OCI-LY3 (cell line): ENCODE data around the gene KCNC4.

Experiments
- EZH2phosphoT487 ChIP-seq: fragments of 200-600 bp; shearing (Covaris generic); IDR thresholded peaks from 2 replicates; pipeline ENCODE4 v1.6.1; 2018; ENCODE audit warnings: antibody characterized with exemption, mixed run types, low read depth
- TF ChIP-seq, protein P1 (sequence below): fragments of 200-600, 300-600 bp; sonication (generic); IDR thresholded peaks from 2 replicates; pipeline ENCODE4 v1.5.1; 2014; ENCODE audit warnings: antibody characterized with exemption, low read length, low read depth

DNA sequence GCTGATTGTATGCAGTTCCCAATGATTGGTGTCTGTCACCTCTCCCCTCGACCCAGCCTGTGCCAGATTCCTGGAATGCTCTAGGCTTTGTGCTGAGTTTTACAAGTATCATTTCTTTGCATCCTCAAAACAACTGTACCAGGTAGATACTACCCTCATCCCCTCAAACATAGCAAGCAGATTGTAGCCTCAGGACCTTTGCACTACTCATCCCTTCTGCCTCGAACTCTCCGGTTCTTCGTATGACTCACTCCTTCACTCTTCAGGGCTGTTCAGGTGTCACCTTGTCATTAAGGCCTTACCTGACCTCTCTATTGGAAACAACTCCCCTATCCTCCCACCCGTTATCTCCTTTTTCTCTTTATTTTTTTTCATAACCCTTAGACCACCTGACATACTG is 8.0 kb downstream of the KCNC4 start:
- TF ChIP-seq, protein P1, sequence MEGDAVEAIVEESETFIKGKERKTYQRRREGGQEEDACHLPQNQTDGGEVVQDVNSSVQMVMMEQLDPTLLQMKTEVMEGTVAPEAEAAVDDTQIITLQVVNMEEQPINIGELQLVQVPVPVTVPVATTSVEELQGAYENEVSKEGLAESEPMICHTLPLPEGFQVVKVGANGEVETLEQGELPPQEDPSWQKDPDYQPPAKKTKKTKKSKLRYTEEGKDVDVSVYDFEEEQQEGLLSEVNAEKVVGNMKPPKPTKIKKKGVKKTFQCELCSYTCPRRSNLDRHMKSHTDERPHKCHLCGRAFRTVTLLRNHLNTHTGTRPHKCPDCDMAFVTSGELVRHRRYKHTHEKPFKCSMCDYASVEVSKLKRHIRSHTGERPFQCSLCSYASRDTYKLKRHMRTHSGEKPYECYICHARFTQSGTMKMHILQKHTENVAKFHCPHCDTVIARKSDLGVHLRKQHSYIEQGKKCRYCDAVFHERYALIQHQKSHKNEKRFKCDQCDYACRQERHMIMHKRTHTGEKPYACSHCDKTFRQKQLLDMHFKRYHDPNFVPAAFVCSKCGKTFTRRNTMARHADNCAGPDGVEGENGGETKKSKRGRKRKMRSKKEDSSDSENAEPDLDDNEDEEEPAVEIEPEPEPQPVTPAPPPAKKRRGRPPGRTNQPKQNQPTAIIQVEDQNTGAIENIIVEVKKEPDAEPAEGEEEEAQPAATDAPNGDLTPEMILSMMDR, result no peak
- TF ChIP-seq EZH2phosphoT487, result no peak
